ENCODE measurements around the gene KLHL30. TPM values are rescaled to one million over a fixed set of nuclear protein-coding genes. Genes with fewer than 3 reads are reported as not detected.

The KLHL30 gene
- total and polyA plus RNA-seq, 2 experiments from 2014 or later, result 0.07 TPM; not detected in 1

GRCh38 chr2:238174291-238174690 is 35.8 kb downstream of the KLHL30 start (continued):
- TF ChIP-seq ZNF462 (CRISPR knock-in tag; IDR thresholded peaks at IDR 0.05) (no peak), POLR2AphosphoS5 (IDR thresholded peaks at IDR 0.05; ENCODE audit: low read depth) (no peak), STAT1 (IDR thresholded peaks at IDR 0.05; ENCODE audit: unreplicated experiment) (no peak), CTCF (conservative IDR thresholded peaks at IDR 0.05; ENCODE audit: low read depth in 2 of 2) (no peak), ZNF331 (CRISPR knock-in tag; IDR thresholded peaks at IDR 0.05; ENCODE audit: low read depth) (no peak)
- TF ChIP-seq, protein P1, sequence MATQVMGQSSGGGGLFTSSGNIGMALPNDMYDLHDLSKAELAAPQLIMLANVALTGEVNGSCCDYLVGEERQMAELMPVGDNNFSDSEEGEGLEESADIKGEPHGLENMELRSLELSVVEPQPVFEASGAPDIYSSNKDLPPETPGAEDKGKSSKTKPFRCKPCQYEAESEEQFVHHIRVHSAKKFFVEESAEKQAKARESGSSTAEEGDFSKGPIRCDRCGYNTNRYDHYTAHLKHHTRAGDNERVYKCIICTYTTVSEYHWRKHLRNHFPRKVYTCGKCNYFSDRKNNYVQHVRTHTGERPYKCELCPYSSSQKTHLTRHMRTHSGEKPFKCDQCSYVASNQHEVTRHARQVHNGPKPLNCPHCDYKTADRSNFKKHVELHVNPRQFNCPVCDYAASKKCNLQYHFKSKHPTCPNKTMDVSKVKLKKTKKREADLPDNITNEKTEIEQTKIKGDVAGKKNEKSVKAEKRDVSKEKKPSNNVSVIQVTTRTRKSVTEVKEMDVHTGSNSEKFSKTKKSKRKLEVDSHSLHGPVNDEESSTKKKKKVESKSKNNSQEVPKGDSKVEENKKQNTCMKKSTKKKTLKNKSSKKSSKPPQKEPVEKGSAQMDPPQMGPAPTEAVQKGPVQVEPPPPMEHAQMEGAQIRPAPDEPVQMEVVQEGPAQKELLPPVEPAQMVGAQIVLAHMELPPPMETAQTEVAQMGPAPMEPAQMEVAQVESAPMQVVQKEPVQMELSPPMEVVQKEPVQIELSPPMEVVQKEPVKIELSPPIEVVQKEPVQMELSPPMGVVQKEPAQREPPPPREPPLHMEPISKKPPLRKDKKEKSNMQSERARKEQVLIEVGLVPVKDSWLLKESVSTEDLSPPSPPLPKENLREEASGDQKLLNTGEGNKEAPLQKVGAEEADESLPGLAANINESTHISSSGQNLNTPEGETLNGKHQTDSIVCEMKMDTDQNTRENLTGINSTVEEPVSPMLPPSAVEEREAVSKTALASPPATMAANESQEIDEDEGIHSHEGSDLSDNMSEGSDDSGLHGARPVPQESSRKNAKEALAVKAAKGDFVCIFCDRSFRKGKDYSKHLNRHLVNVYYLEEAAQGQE (IDR thresholded peaks at IDR 0.05; ENCODE audit: unreplicated experiment), result no peak
